ENCODE data around the gene PLXNC1. TPM values are rescaled to one million over a fixed set of nuclear protein-coding genes. Genes with fewer than 3 reads are reported as not detected.

Gene PLXNC1
- total and polyA plus RNA-seq, 2 of the 8 experiments (the other 6 are each of a cell fraction or from before 2014, with no cell fraction given) = 0.83 to 2.0 TPM

DNA sequence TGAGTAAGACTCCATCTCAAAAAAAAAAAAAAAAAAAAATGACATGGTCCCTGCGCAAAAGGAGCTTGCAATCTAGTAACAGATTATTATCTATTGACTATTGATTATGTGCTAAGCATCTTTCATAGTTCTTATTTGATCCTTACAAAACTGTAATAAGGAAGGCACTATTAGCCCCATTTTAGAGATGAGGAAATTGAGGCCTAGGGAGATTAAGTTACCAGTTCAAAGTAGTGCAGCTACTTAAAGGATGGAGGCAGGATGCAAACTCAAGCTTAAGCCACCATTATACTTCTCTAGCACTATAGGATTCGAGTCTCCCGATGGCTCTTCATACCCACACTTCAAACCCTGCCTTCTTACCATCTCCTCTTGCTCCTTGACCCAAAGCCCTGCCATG, 31.3 kb downstream of the PLXNC1 start (continued):
- no peak for TF ChIP-seq CEBPB (IDR thresholded peaks at IDR 0.05; ENCODE audit: low read depth, low read length)
- TF ChIP-seq EZH2 (IDR thresholded peaks at IDR 0.05; ENCODE audit: low read depth, low read length, severe bottlenecking) = no peak
